Small intestine (tissue), 7 donors: ENCODE results near the gene ZNF500. TPM values are rescaled to one million over a fixed set of nuclear protein-coding genes. Genes with fewer than 3 reads are reported as not detected.
"Not testable (repeated sequence)": the region's sequence is repeated elsewhere in the genome, so short reads cannot be mapped to it uniquely, and the experiment has no call there.

ENCODE experiments used
- DNase-seq, 2 donors: peaks; one replicate each; pipeline versions ENCODE4 v3.0.0 to v3.0.0-alpha.2; 2013
- FAIRE-seq: peaks from 2 replicates; lab custom pipeline; 2012; peaks lifted over from hg19 to GRCh38; lab: Jason Lieb, UNC
- H3K27ac ChIP-seq, 3 donors: one replicate each; pipeline ENCODE4 v1.5.1; 2013; ENCODE audit warnings: low read length in 2 of 3, mild to moderate bottlenecking in 2 of 3, control low read depth in 1 of 3, inconsistent platforms in 1 of 3, low read depth in 1 of 3, moderate library complexity in 1 of 3
- H3K27me3 ChIP-seq, 3 donors: one replicate each; pipeline ENCODE4 v1.6.1; 2013; ENCODE audit warnings: low read length in 3 of 3, inconsistent platforms in 1 of 3; ENCODE audit not compliant: control insufficient read depth in 3 of 3, insufficient read depth in 3 of 3
- H3K36me3 ChIP-seq, 3 donors: one replicate each; pipeline ENCODE4 v1.6.1; 2013; ENCODE audit warnings: low read length in 3 of 3, inconsistent platforms in 1 of 3, low read depth in 1 of 3, mild to moderate bottlenecking in 1 of 3, moderate library complexity in 1 of 3; ENCODE audit not compliant: control insufficient read depth in 3 of 3, insufficient read depth in 2 of 3
- H3K4me1 ChIP-seq, 3 donors: one replicate each; pipeline ENCODE4 v1.6.1; 2013; ENCODE audit warnings: low read length in 2 of 3, inconsistent platforms in 1 of 3, low read depth in 1 of 3, mild to moderate bottlenecking in 1 of 3, moderate library complexity in 1 of 3; ENCODE audit not compliant: control insufficient read depth in 3 of 3, insufficient read depth in 2 of 3
- H3K4me3 ChIP-seq, 3 donors: one replicate each; pipeline ENCODE4 v1.5.1; 2013; ENCODE audit warnings: low read length in 3 of 3, control low read depth in 1 of 3, inconsistent platforms in 1 of 3, low read depth in 1 of 3, mild to moderate bottlenecking in 1 of 3, moderate library complexity in 1 of 3
- H3K9me3 ChIP-seq, 2 donors: one replicate each; pipeline ENCODE4 v1.6.1; 2013; ENCODE audit warnings: low read depth in 1 of 2, low read length in 1 of 2; ENCODE audit not compliant: control insufficient read depth in 2 of 2, insufficient read depth in 1 of 2
- WGBS, 3 donors: extraction: QIAGEN DNeasy Blood & Tissue Kit; methylation state at CpG; one replicate each; pipeline ENCODE4 v1.1.7; 2013; 5-methylcytosine and 5-hydroxymethylcytosine counted together
- polyA plus RNA-seq, 4 donors: library from polyadenylated mRNA; stranded (reverse) in 3 of 4; unstranded in 1 of 4; fragments of 200-250 nt in 3 of 4; fragments of 120-200 nt in 1 of 4; gene quantifications; one replicate each; pipeline versions ENCODE4 v1.2.1 to v1.2.3, GENCODE V29; 2013
- donor health status: healthy with polysubstance abuse.
- donor health status: control.
- donor health status: control.
- donor health status: Bipolar disorder and iron deficiency.
- donor health status: healthy.

The ZNF500 gene
- polyA plus RNA-seq, 4 donors = 2.0 to 11.1 (median 6.6) TPM

DNA sequence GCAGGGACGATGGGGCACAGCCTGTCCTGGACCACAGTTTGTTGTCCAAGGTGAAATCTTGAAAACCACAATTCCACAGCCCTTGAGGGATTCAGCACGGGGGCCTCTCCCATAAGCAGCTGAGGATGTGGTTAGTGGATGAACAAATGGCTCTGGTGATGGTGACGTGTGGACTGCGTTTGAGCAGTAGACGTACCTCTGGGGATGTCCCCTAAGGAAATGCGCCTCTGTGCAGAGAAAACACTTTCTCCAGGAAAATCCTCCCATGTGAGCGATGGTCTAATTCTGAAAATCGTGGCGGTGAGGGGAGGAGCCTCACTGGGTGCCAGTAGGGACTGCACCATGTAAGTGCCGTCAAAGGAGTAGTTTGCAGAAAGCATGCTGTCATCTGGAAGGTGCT, 23.9 kb upstream of the ZNF500 start:
- Histone ChIP-seq H3K4me1 (peaks cover 0 to 16% (median 0%) of the 10 kb centered on the region in 3 donors), H3K27me3 (no peaks in the 10 kb centered on the region), H3K36me3 (peaks cover 0 to 3% (median 0%) of the 10 kb centered on the region in 3 donors), H3K4me3 (no peak overlapping the region), H3K9me3 (no peaks in the 10 kb centered on the region), H3K27ac (no peak overlapping the region)
- DNase-seq (no peak), FAIRE-seq (no peak)
- 67 to 84% (median 76%) methylated on average over 10 of the region's 10 CpGs for WGBS, 3 donors

DNA sequence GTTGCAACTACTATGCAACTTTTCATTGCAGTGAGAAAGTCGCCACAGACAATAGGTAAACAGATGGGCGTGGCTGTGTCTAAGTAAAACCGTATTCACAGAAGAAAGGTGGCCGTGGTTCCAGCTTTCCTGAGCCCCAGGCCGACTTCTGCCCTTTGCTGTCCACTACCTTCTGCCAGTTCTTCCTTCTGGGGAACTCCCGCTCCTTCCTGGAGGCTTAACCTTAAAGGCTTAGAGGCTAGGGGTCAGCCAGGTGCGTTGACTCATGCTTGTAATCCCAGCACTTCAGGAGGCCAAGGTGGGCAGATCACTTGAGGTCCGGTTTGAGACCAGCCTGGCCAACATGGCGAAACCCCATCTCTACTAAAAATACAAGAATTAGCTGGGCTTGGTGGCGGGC, 23.3 kb upstream of the ZNF500 start:
- Histone ChIP-seq H3K4me1 (peaks cover 0 to 14% (median 0%) of the 10 kb centered on the region in 3 donors), H3K27ac (no peak overlapping the region), H3K27me3 (no peaks in the 10 kb centered on the region), H3K9me3 (no peaks in the 10 kb centered on the region), H3K36me3 (no peaks in the 10 kb centered on the region), H3K4me3 (no peak overlapping the region)
- FAIRE-seq (no peak), DNase-seq (no peak)
- 54 to 74% (median 65%) methylated on average over 10 of the region's 10 CpGs for WGBS, 3 donors

GRCh38 chr16:4788910-4789309, 21.9 kb upstream of the ZNF500 start:
- Histone ChIP-seq H3K36me3 (no peaks in the 10 kb centered on the region), H3K4me1 (peaks cover 0 to 13% (median 0%) of the 10 kb centered on the region in 3 donors), H3K27me3 (no peaks in the 10 kb centered on the region), H3K27ac (no peak overlapping the region), H3K4me3 (no peak overlapping the region), H3K9me3 (no peaks in the 10 kb centered on the region)
- DNase-seq (no peak), FAIRE-seq (no peak)
- 76 to 81% (median 77%) methylated on average over 7 of the region's 7 CpGs for WGBS, 3 donors

DNA sequence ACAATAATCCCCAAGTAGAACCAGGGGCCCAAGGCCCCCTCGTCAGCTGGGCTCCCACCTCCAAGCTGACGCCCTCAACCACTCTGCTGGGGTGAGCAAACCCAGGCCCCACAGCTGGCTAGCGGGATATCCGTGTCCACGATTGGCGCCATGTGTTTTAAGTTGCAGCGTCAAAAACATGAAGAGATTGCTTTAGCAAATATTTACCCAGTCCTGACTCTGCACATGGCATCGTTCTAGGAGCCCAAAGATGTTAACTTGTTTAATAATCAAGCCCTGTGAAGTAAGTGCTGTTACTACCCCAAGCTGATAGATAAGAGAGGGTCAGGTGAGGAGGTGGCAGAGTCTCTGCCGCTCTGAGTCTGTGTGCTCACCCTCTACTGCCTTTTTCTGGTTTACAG, 21.5 kb upstream of the ZNF500 start:
- no peak overlapping the region for H3K27ac ChIP-seq
- no peaks in the 10 kb centered on the region for H3K36me3 ChIP-seq
- peaks cover 0 to 13% (median 0%) of the 10 kb centered on the region in 3 donors for H3K4me1 ChIP-seq
- no peaks in the 10 kb centered on the region for H3K27me3 ChIP-seq
- 17 to 40% (median 19%) methylated on average over 9 of the region's 9 CpGs for WGBS, 3 donors
- FAIRE-seq = no peak
- H3K4me3 ChIP-seq = no peak overlapping the region
- H3K9me3 ChIP-seq = no peaks in the 10 kb centered on the region
- DNase-seq = peak; percentile 22 to 64

- 64 to 70% (median 68%) methylated on average over 12 to 14 of the region's 14 CpGs for WGBS, 3 donors
- H3K4me1 ChIP-seq = peaks cover 0 to 13% (median 0%) of the 10 kb centered on the region in 3 donors
- no peaks in the 10 kb centered on the region for H3K36me3 ChIP-seq
- no peak for FAIRE-seq
- H3K27ac ChIP-seq = no peak within 1 kb of the TSS
- no peak for DNase-seq
- H3K27me3 ChIP-seq = no peaks in the 10 kb centered on the region
- no peaks in the 10 kb centered on the region for H3K9me3 ChIP-seq
- no peak within 1 kb of the TSS for H3K4me3 ChIP-seq
These were observed 20.9 kb upstream of the ZNF500 start, which contains the start of gene SEPTIN12 for GRCh38 chr16:4787627-4788482. TSS of gene SEPTIN12 (minus strand) at chr16:4788345. CDS start at chr16:4787645, 700 bp downstream.

DNA sequence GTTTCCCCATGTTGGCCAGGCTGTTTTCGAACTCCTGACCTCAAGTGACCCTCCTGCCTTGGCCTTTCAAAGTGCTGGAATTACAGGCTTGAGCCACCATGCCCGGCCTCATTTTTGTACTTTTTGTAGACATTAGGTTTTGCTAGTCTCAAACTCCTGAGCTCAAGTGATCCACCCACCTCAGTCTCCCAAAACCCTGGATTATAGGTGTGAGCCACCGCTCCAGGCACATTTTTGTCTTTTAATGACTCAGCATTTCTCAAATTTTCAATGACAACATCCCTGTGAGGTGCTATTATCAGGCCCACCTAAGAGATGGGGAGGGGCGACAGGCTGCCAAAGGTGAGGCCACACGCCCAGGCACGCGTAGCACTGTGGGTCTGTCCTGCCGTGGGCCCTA, 20.1 kb upstream of the ZNF500 start:
- Histone ChIP-seq H3K27me3 (no peaks in the 10 kb centered on the region), H3K4me3 (no peak overlapping the region), H3K9me3 (no peaks in the 10 kb centered on the region), H3K27ac (no peak overlapping the region), H3K4me1 (peaks cover 0 to 13% (median 0%) of the 10 kb centered on the region in 3 donors), H3K36me3 (no peaks in the 10 kb centered on the region)
- FAIRE-seq (no peak), DNase-seq (no peak)
- 89 to 96% (median 95%) methylated on average over 8 of the region's 8 CpGs for WGBS, 3 donors

DNA sequence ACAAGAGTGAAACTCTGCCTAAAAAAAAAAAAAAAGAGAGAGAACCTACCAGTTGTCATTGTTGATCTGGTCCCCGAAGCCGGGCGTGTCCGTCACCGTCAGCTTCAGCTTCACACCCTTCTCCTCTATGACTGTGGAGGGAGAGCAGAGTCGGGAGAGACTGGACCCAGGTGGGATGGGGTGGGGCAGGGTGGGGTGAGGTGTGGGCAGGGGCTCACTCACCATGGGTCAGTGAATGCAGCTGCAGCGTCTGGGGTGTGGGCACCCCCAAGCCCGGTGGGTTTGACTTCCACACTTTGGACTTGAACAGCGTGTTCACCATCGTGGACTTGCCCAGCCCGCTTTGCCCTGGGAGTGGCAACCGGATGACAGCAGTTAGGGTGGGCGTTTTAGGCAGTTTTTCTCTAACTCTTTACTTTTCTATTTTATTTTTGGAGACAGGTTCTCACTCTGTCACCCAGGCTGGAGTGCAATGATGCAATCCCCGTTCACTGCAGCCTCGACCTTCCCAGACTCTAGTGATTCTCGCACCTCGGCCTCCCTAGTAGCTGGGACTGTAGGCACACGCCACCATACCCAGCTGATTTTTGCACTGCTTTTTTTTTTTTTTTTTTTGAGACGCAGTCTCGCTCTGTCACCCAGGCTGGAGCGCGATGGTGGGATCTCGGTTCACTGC, 18.9 kb upstream of the ZNF500 start:
- no peaks in the 10 kb centered on the region for H3K27me3 ChIP-seq
- no peaks in the 10 kb centered on the region for H3K36me3 ChIP-seq
- peak in 1 of 2 donors; percentile 42 for DNase-seq
- FAIRE-seq = no peak
- 52 to 78% (median 70%) methylated on average over 21 to 23 of the region's 23 CpGs for WGBS, 3 donors
- H3K4me1 ChIP-seq = peaks cover 0 to 13% (median 0%) of the 10 kb centered on the region in 3 donors
- no peak overlapping the region for H3K27ac ChIP-seq
- no peak overlapping the region for H3K4me3 ChIP-seq
- H3K9me3 ChIP-seq = no peaks in the 10 kb centered on the region

DNA sequence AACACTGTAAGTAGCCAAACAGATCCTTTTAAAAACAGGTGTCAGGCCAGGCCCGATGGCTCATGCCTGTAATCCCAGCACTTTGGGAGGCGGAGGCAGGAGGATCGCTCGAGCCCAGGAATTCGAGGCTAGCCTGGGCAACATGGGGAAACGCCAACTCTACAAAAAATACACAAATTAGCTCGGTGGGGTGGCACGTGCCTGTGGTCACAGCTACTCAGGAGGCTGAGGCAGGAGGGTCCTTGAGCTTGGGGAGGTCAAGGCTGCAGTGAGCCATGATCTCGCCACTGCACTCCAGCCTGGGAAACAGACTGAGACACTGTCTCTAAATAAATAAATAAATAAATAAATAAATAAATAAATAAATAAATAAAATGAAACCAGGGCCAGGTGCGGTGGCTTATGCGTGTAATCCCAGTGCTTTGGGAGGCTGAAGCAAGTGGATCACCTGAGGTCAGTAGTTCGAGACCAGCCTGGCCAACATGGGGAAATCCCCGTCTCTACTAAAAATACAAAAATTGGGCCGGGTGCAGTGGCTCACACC, 17.6 kb upstream of the ZNF500 start:
- not testable (repeated sequence) for H3K9me3 ChIP-seq, H3K27me3 ChIP-seq, H3K27ac ChIP-seq, FAIRE-seq, H3K4me3 ChIP-seq, DNase-seq, H3K36me3 ChIP-seq
- WGBS, 3 donors = 89 to 90% (median 89%) methylated on average over 14 of the region's 14 CpGs
- peaks cover 0 to 13% (median 0%) of the 10 kb centered on the region in 3 donors for H3K4me1 ChIP-seq
